Epithelial cell of esophagus (primary cell): ENCODE data around the gene TAS1R3.
A peak's percentile ranks its signal among the peaks of the same experiment; 100 is the strongest.

Source experiments
- DNase-seq: peaks from one replicate; pipeline ENCODE4 v3.0.0; 2010; ENCODE audit warnings: low read depth
- H3K4me3 ChIP-seq: 2 replicates; pipeline ENCODE4 v1.5.1; 2011; ENCODE audit warnings: mild to moderate bottlenecking, low read length, control low read depth
- CTCF ChIP-seq: IDR thresholded peaks from 2 replicates; pipeline ENCODE4 v1.5.1; 2011; ENCODE audit warnings: low read depth, mild to moderate bottlenecking, low read length, control low read depth, inconsistent platforms; ENCODE audit not compliant: insufficient read depth; ENCODE audit errors: missing control alignments

Gene TAS1R3

GRCh38 chr1:1285611-1286311 lies 45.3 kb upstream of the TAS1R3 start:
- TF ChIP-seq CTCF: no peak

GRCh38 chr1:1286313-1287261 lies 44.5 kb upstream of the TAS1R3 start:
- H3K4me3 ChIP-seq: no peak overlapping the region
- TF ChIP-seq CTCF: no peak

More at GRCh38 chr1:1285611-1286311, 45.3 kb upstream of the TAS1R3 start:
- H3K4me3 ChIP-seq: no peak overlapping the region
- no peak for DNase-seq

GRCh38 chr1:1287288-1288110 lies 43.6 kb upstream of the TAS1R3 start:
- TF ChIP-seq CTCF: no peak
- no peak for DNase-seq
- H3K4me3 ChIP-seq: no peak overlapping the region

More at GRCh38 chr1:1286313-1287261, 44.5 kb upstream of the TAS1R3 start:
- DNase-seq: no peak

- H3K4me3 ChIP-seq: no peak overlapping the region
- DNase-seq: peak; percentile 55
- peak; percentile 62 for TF ChIP-seq CTCF
Measured at GRCh38 chr1:1290238-1290731, 40.8 kb upstream of the TAS1R3 start.

- no peak for DNase-seq
- no peak overlapping the region for H3K4me3 ChIP-seq
- no peak for TF ChIP-seq CTCF
Measured at GRCh38 chr1:1291023-1291528, 40.0 kb upstream of the TAS1R3 start.
